ENCODE results near the gene CLDN4.
"Not testable (repeated sequence)": the region's sequence is repeated elsewhere in the genome, so short reads cannot be mapped to it uniquely, and the experiment has no call there.

The CLDN4 gene

GRCh38 chr7:73823873-73824592 is 6.8 kb upstream of the CLDN4 start:
- DNase-seq = no peak

- DNase-seq = no peak
Observed at GRCh38 chr7:73824986-73825385, 5.8 kb upstream of the CLDN4 start.

GRCh38 chr7:73827567-73828106 is 3.2 kb upstream of the CLDN4 start:
- DNase-seq = no peak

- DNase-seq = no peak
Observed at GRCh38 chr7:73828107-73828803, 2.5 kb upstream of the CLDN4 start.

GRCh38 chr7:73828972-73829371 is 1.8 kb upstream of the CLDN4 start:
- DNase-seq = no peak

GRCh38 chr7:73829505-73829904 is 1.3 kb upstream of the CLDN4 start:
- DNase-seq = no peak

- no peak for DNase-seq
Observed at GRCh38 chr7:73829921-73830680, 695 bp upstream of the CLDN4 start.

- no peak for DNase-seq
Observed at GRCh38 chr7:73831584-73831833, 713 bp downstream of the CLDN4 start.

GRCh38 chr7:73831834-73832651 is 1.2 kb downstream of the CLDN4 start:
- no peak for DNase-seq

GRCh38 chr7:73832806-73833205 is 2.0 kb downstream of the CLDN4 start:
- no peak for DNase-seq

GRCh38 chr7:73833251-73833919 is 2.6 kb downstream of the CLDN4 start:
- DNase-seq = no peak

GRCh38 chr7:73834626-73835191 is 3.9 kb downstream of the CLDN4 start:
- DNase-seq = no peak

- DNase-seq = not testable (repeated sequence)
Observed at GRCh38 chr7:73837167-73837566, 6.4 kb downstream of the CLDN4 start.

GRCh38 chr7:73838642-73839041 is 7.8 kb downstream of the CLDN4 start:
- DNase-seq = no peak

- DNase-seq = no peak
Observed at GRCh38 chr7:73839290-73839689, 8.5 kb downstream of the CLDN4 start.

GRCh38 chr7:73839743-73840714 is 9.2 kb downstream of the CLDN4 start:
- no peak for DNase-seq

GRCh38 chr7:73840715-73841379 is 10.1 kb downstream of the CLDN4 start:
- no peak for DNase-seq

GRCh38 chr7:73841689-73842066 is 10.9 kb downstream of the CLDN4 start:
- no peak for DNase-seq

- DNase-seq = peak; percentile 93 to 94
Observed at GRCh38 chr7:73842067-73842976, 11.5 kb downstream of the CLDN4 start, which contains the start of gene METTL27. Gene METTL27, minus strand, starts transcription at chr7:73842516. Its CDS starts 376 bp downstream, at chr7:73842140.

All from activated T-cell treated with anti-CD3 and anti-CD28 coated beads, Interleukin-2, amount 50 U/mL, for 48 hours (primary cell).